CD8-positive, alpha-beta memory T cell (primary cell): ENCODE results near the gene GRIN1. TPM values are rescaled to one million over a fixed set of nuclear protein-coding genes. Genes with fewer than 3 reads are reported as not detected.

Experiments used
- CTCF ChIA-PET: fragments of 350-600 bp; sonication (Branson Sonifier 250); formaldehyde crosslinking; loops from one replicate; lab custom pipeline; 2021; ENCODE audit warnings: antibody characterized with exemption; lab: Charles Lee
- POLR2A ChIA-PET: fragments of 350-600 bp; sonication (Branson Sonifier 250); formaldehyde crosslinking; loops from one replicate; lab custom pipeline; 2021; ENCODE audit warnings: antibody characterized with exemption; lab: Charles Lee
- DNase-seq, 5 donors: peaks; one replicate each; pipeline versions ENCODE4 v3.0.0 to v3.0.0-alpha.2; 2020 to 2022; ENCODE audit warnings: mixed read lengths in 1 of 5
- H3K27ac ChIP-seq: one replicate; pipeline ENCODE4 v1.7.0; 2013; ENCODE audit warnings: low read depth, mild to moderate bottlenecking, low read length, moderate library complexity
- H3K27me3 ChIP-seq: 2 replicates; pipeline ENCODE4 v1.7.0; 2013; ENCODE audit warnings: low read length, mild to moderate bottlenecking; ENCODE audit not compliant: insufficient read depth, poor library complexity, severe bottlenecking
- H3K36me3 ChIP-seq: 2 replicates; pipeline ENCODE4 v1.7.0; 2013; ENCODE audit warnings: mild to moderate bottlenecking, low read length, moderate library complexity; ENCODE audit not compliant: insufficient read depth
- H3K4me1 ChIP-seq: 2 replicates; pipeline ENCODE4 v1.7.0; 2013; ENCODE audit warnings: mild to moderate bottlenecking, low read length, moderate library complexity; ENCODE audit not compliant: insufficient read depth
- H3K4me3 ChIP-seq: 2 replicates; pipeline ENCODE4 v1.7.0; 2013; ENCODE audit warnings: mild to moderate bottlenecking, low read length
- H3K9me3 ChIP-seq: 2 replicates; pipeline ENCODE4 v1.7.0; 2013; ENCODE audit warnings: mild to moderate bottlenecking, low read length
- H3K27ac Mint-ChIP-seq, 8 donors: one replicate each; pipeline ENCODE4 v1.8.0; 2020 to 2021; ENCODE audit warnings: mixed read lengths in 8 of 8, mild to moderate bottlenecking in 6 of 8, inconsistent platforms in 3 of 8, moderate library complexity in 3 of 8
- H3K27me3 Mint-ChIP-seq, 2 donors: one replicate each; pipeline ENCODE4 v1.8.0; 2020 to 2021; ENCODE audit warnings: mixed read lengths in 2 of 2, mild to moderate bottlenecking in 1 of 2, moderate library complexity in 1 of 2
- H3K36me3 Mint-ChIP-seq, 3 donors: one replicate each; pipeline ENCODE4 v1.8.0; 2020 to 2021; ENCODE audit warnings: mixed read lengths in 3 of 3, inconsistent platforms in 1 of 3, mild to moderate bottlenecking in 1 of 3
- H3K4me1 Mint-ChIP-seq, 3 donors: one replicate each; pipeline ENCODE4 v1.8.0; 2020 to 2021; ENCODE audit warnings: mixed read lengths in 3 of 3, inconsistent platforms in 1 of 3, mild to moderate bottlenecking in 1 of 3
- H3K4me3 Mint-ChIP-seq, 7 donors: one replicate each; pipeline ENCODE4 v1.8.0; 2020 to 2021; ENCODE audit warnings: mixed read lengths in 7 of 7, mild to moderate bottlenecking in 6 of 7, moderate library complexity in 4 of 7, inconsistent platforms in 2 of 7
- H3K9me3 Mint-ChIP-seq, 5 donors: one replicate each; pipeline ENCODE4 v1.8.0; 2020 to 2022; ENCODE audit warnings: mixed read lengths in 5 of 5, mild to moderate bottlenecking in 3 of 5, moderate library complexity in 2 of 5, inconsistent platforms in 1 of 5
- polyA plus RNA-seq: library from polyadenylated mRNA; unstranded; fragments of 300-500 nt; fragmentation: Illumina TruSeq; gene quantifications from one replicate; pipeline ENCODE4 v1.2.3, GENCODE V29; 2021
- total RNA-seq, 2 experiments: library from RNA; stranded (reverse); gene quantifications; one replicate each; pipeline ENCODE4 v1.2.3, GENCODE V29; 2021

Gene GRIN1
- total and polyA plus RNA-seq, 3 experiments from 2014 or later = not detected

- Mint-ChIP-seq H3K36me3 (peaks cover 0 to 3% (median 0%) of the 10 kb centered on the region in 3 donors), H3K27ac (peak overlapping the region in 1 of 8 donors; percentile 9), H3K4me3 (no peak overlapping the region), H3K4me1 (peaks cover 0 to 4% (median 0%) of the 10 kb centered on the region in 3 donors), H3K27me3 (peaks cover 53 to 60% of the 10 kb centered on the region in 2 donors), H3K9me3 (peaks cover 0 to 6% (median 0%) of the 10 kb centered on the region in 5 donors)
- no peaks in the 10 kb centered on the region for H3K4me1 ChIP-seq
- CTCF ChIA-PET = interaction anchor here (1.1 kb wide), 1 partner anchor 100 kb away, joined by 3 read pairs; no protein-coding TSS in a partner anchor
- H3K4me3 ChIP-seq = no peak overlapping the region
- H3K9me3 ChIP-seq = no peaks in the 10 kb centered on the region
- no peak overlapping the region for H3K27ac ChIP-seq
- H3K27me3 ChIP-seq = peaks cover 40% of the 10 kb centered on the region
- POLR2A ChIA-PET = no interaction called here
- no peaks in the 10 kb centered on the region for H3K36me3 ChIP-seq
- DNase-seq = no peak
These were observed 2.6 kb upstream of the GRIN1 start for GRCh38 chr9:137136261-137136880.

GRCh38 chr9:137136881-137137607, 1.9 kb upstream of the GRIN1 start:
- DNase-seq = no peak
- Histone ChIP-seq H3K4me1 (no peaks in the 10 kb centered on the region), H3K9me3 (no peaks in the 10 kb centered on the region), H3K4me3 (no peak overlapping the region), H3K27ac (no peak overlapping the region), H3K36me3 (no peaks in the 10 kb centered on the region), H3K27me3 (peaks cover 47% of the 10 kb centered on the region)
- Mint-ChIP-seq H3K4me3 (no peak overlapping the region), H3K27ac (no peak overlapping the region), H3K9me3 (peaks cover 0 to 6% (median 0%) of the 10 kb centered on the region in 5 donors), H3K36me3 (peaks cover 0 to 3% (median 0%) of the 10 kb centered on the region in 3 donors), H3K27me3 (peaks cover 60 to 64% of the 10 kb centered on the region in 2 donors), H3K4me1 (peaks cover 0 to 4% (median 0%) of the 10 kb centered on the region in 3 donors)
- ChIA-PET POLR2A (no interaction called here), CTCF (interaction anchor here (1.1 kb wide), 1 partner anchor 100 kb away, joined by 3 read pairs; no protein-coding TSS in a partner anchor)

- H3K4me3 Mint-ChIP-seq = no peak overlapping the region
- peaks cover 49% of the 10 kb centered on the region for H3K27me3 ChIP-seq
- peaks cover 0 to 8% (median 0%) of the 10 kb centered on the region in 3 donors for H3K36me3 Mint-ChIP-seq
- peaks cover 63 to 64% of the 10 kb centered on the region in 2 donors for H3K27me3 Mint-ChIP-seq
- no peak overlapping the region for H3K27ac ChIP-seq
- H3K9me3 Mint-ChIP-seq = peaks cover 0 to 6% (median 0%) of the 10 kb centered on the region in 5 donors
- no peaks in the 10 kb centered on the region for H3K36me3 ChIP-seq
- no peak overlapping the region for H3K27ac Mint-ChIP-seq
- ChIA-PET CTCF (no interaction called here), POLR2A (no interaction called here)
- H3K4me1 ChIP-seq = no peaks in the 10 kb centered on the region
- no peaks in the 10 kb centered on the region for H3K9me3 ChIP-seq
- H3K4me1 Mint-ChIP-seq = peaks cover 0 to 4% (median 0%) of the 10 kb centered on the region in 3 donors
- DNase-seq = no peak
- H3K4me3 ChIP-seq = no peak overlapping the region
These were observed 764 bp upstream of the GRIN1 start for GRCh38 chr9:137138058-137138721.

GRCh38 chr9:137139468-137140150, 655 bp downstream of the GRIN1 start:
- H3K27me3 Mint-ChIP-seq = peaks cover 56 to 60% of the 10 kb centered on the region in 2 donors
- peaks cover 0 to 8% (median 0%) of the 10 kb centered on the region in 3 donors for H3K36me3 Mint-ChIP-seq
- no peak for DNase-seq
- H3K4me1 Mint-ChIP-seq = peaks cover 0 to 4% (median 0%) of the 10 kb centered on the region in 3 donors
- Histone ChIP-seq H3K27me3 (peaks cover 51% of the 10 kb centered on the region), H3K27ac (no peak overlapping the region), H3K4me3 (no peak overlapping the region), H3K9me3 (no peaks in the 10 kb centered on the region), H3K4me1 (no peaks in the 10 kb centered on the region), H3K36me3 (no peaks in the 10 kb centered on the region)
- POLR2A ChIA-PET = no interaction called here
- H3K4me3 Mint-ChIP-seq = no peak overlapping the region
- CTCF ChIA-PET = no interaction called here
- H3K9me3 Mint-ChIP-seq = peaks cover 0 to 6% (median 0%) of the 10 kb centered on the region in 5 donors
- H3K27ac Mint-ChIP-seq = no peak overlapping the region

- Mint-ChIP-seq H3K27ac (peak overlapping the region in 1 of 8 donors; percentile 2), H3K9me3 (peaks cover 0 to 6% (median 0%) of the 10 kb centered on the region in 5 donors), H3K4me1 (peaks cover 0 to 4% (median 0%) of the 10 kb centered on the region in 3 donors), H3K36me3 (peaks cover 0 to 8% (median 0%) of the 10 kb centered on the region in 3 donors), H3K4me3 (peak overlapping the region in 2 of 7 donors; percentile 5 to 51), H3K27me3 (peaks cover 56 to 60% of the 10 kb centered on the region in 2 donors)
- no peak overlapping the region for H3K27ac ChIP-seq
- no peaks in the 10 kb centered on the region for H3K9me3 ChIP-seq
- H3K4me1 ChIP-seq = no peaks in the 10 kb centered on the region
- H3K27me3 ChIP-seq = peaks cover 51% of the 10 kb centered on the region
- H3K36me3 ChIP-seq = no peaks in the 10 kb centered on the region
- POLR2A ChIA-PET = no interaction called here
- CTCF ChIA-PET = interaction anchor here (1.0 kb wide), 1 partner anchor 13 kb away, joined by 4 read pairs; no protein-coding TSS in a partner anchor
- no peak overlapping the region for H3K4me3 ChIP-seq
- no peak for DNase-seq
These were observed 1.4 kb downstream of the GRIN1 start for GRCh38 chr9:137140151-137141012.

GRCh38 chr9:137141050-137141810, 2.3 kb downstream of the GRIN1 start:
- H3K36me3 Mint-ChIP-seq = peaks cover 0 to 5% (median 0%) of the 10 kb centered on the region in 3 donors
- H3K27me3 ChIP-seq = peaks cover 48% of the 10 kb centered on the region
- peaks cover 0 to 4% (median 0%) of the 10 kb centered on the region in 3 donors for H3K4me1 Mint-ChIP-seq
- H3K27ac ChIP-seq = no peak overlapping the region
- no peak overlapping the region for H3K4me3 Mint-ChIP-seq
- no peak overlapping the region for H3K4me3 ChIP-seq
- H3K27ac Mint-ChIP-seq = no peak overlapping the region
- H3K4me1 ChIP-seq = no peaks in the 10 kb centered on the region
- ChIA-PET CTCF (interaction anchor here (1.0 kb wide), 1 partner anchor 14 kb away, joined by 4 read pairs; no protein-coding TSS in a partner anchor), POLR2A (no interaction called here)
- H3K9me3 ChIP-seq = no peaks in the 10 kb centered on the region
- H3K9me3 Mint-ChIP-seq = peaks cover 0 to 4% (median 0%) of the 10 kb centered on the region in 5 donors
- no peaks in the 10 kb centered on the region for H3K36me3 ChIP-seq
- H3K27me3 Mint-ChIP-seq = peaks cover 50 to 53% of the 10 kb centered on the region in 2 donors
- DNase-seq = no peak
